Ovary (tissue), 3 donors: ENCODE results near the gene CDC14A.

Experiments
- EP300 ChIP-seq: sonication (generic); formaldehyde crosslinking; IDR thresholded peaks from one replicate; pipeline ENCODE4 v1.6.1; 2017; ENCODE audit warnings: antibody characterized with exemption
- POLR2A ChIP-seq: fragments of 450-650 bp; IDR thresholded peaks from one replicate; pipeline ENCODE4 v1.6.1; 2017; ENCODE audit warnings: antibody characterized with exemption, mild to moderate bottlenecking, moderate library complexity
- TF ChIP-seq, protein P1 (sequence below), 3 donors: fragments of 450-650 bp in 2 of 3; fragments of 200-600 bp in 1 of 3; IDR thresholded peaks; one replicate each; pipeline versions ENCODE4 v1.5.1 to v1.8.0; 2016 to 2022; ENCODE audit warnings: antibody characterized with exemption in 3 of 3, mild to moderate bottlenecking in 1 of 3
- donor health status: DM: no; HTN: no; CAD: no.

DNA sequence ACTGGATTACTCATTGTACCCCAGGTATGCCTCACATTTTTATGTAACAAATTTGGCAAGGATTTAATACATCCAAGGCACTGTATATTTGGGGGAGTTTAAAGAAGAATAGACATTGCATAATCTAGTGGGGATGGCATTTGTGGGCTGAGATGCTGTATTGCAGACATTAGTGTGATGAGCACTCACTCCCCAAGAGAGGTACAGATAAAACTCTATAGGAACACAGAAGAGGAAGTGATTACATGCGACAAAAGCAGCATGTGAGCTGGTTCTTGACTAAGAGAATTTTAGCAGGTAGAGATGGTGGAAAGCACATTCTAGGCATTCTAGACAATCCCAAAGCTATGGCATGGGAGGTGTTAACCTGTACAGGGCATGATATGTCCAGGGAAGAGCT is 24.2 kb upstream of the CDC14A start:
- TF ChIP-seq POLR2A (no peak), EP300 (no peak)
- TF ChIP-seq, protein P1, sequence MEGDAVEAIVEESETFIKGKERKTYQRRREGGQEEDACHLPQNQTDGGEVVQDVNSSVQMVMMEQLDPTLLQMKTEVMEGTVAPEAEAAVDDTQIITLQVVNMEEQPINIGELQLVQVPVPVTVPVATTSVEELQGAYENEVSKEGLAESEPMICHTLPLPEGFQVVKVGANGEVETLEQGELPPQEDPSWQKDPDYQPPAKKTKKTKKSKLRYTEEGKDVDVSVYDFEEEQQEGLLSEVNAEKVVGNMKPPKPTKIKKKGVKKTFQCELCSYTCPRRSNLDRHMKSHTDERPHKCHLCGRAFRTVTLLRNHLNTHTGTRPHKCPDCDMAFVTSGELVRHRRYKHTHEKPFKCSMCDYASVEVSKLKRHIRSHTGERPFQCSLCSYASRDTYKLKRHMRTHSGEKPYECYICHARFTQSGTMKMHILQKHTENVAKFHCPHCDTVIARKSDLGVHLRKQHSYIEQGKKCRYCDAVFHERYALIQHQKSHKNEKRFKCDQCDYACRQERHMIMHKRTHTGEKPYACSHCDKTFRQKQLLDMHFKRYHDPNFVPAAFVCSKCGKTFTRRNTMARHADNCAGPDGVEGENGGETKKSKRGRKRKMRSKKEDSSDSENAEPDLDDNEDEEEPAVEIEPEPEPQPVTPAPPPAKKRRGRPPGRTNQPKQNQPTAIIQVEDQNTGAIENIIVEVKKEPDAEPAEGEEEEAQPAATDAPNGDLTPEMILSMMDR (IDR thresholded peaks at IDR 0.05) = no peak
